GM12892 (cell line): ENCODE data around the gene PIAS1.
"Not testable (repeated sequence)": the region's sequence is repeated elsewhere in the genome, so short reads cannot be mapped to it uniquely, and the experiment has no call there.

Source experiments
- DNase-seq: peaks from one replicate; pipeline ENCODE4 v3.0.0; 2011; ENCODE audit not compliant: insufficient read length
- FAIRE-seq: peaks from 2 replicates; lab custom pipeline; 2011; peaks lifted over from hg19 to GRCh38; lab: Jason Lieb, UNC
- POLR2A ChIP-seq: IDR thresholded peaks from 2 replicates; pipeline ENCODE4 v1.6.1; 2011; ENCODE audit warnings: low read depth, low read length, control low read depth
- POLR2AphosphoS5 ChIP-seq: IDR thresholded peaks from 2 replicates; pipeline ENCODE4 v1.6.1; 2011; ENCODE audit warnings: low read depth, low read length, control low read depth
- TAF1 ChIP-seq: IDR thresholded peaks from 2 replicates; pipeline ENCODE4 v1.6.1; 2011; ENCODE audit warnings: low read depth, mild to moderate bottlenecking, control low read depth, low read length, borderline replicate concordance

Gene PIAS1

GRCh38 chr15:68145706-68146105, 91.6 kb downstream of the PIAS1 start:
- DNase-seq (no peak), FAIRE-seq (no peak)
- TF ChIP-seq TAF1 (no peak), POLR2AphosphoS5 (no peak), POLR2A (no peak)

- no peak for TF ChIP-seq POLR2A
- no peak for DNase-seq
- no peak for FAIRE-seq
Measured at GRCh38 chr15:68148039-68148438, 93.9 kb downstream of the PIAS1 start.

DNA sequence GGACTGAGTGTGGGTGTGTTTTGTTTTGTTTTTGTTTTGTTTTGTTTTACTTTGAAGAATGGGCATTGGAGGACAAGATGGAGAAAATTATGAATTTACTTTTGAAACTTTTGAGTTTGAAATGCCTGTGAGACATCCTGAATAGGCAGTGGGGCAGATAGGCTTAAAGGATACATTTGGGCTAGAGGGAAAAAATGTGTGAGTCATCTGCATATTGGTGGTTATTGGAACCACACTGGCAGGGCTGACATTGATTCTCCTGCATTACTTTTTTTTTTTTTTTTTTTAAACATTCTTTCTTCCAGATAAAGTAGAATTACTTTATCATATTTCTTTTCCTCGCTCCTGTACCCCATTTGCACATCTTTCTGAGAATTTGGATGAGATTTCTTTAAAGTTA, 94.9 kb downstream of the PIAS1 start:
- TF ChIP-seq POLR2AphosphoS5 = no peak
- no peak for DNase-seq

DNA sequence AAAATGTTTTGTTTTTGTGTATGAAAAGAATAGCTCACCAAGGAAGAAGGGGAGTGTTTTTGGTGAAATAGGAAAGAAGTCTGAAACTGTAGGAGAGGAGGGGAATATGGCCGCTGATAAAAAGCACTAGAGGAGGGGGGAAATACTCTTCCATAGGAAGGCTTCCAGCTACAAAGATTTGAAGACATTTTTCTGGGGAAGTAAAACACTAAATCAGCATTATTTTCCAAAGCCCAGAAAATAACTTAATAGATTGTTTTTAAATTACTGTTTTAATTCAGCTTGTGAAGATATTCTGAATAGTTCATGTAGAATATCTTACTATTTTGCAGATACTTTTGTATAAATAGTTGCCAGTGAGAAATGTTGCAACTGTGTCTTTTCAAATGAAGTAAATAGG, 96.1 kb downstream of the PIAS1 start:
- no peak for TF ChIP-seq POLR2A
- TF ChIP-seq POLR2AphosphoS5 = no peak
- no peak for TF ChIP-seq TAF1
- DNase-seq = no peak
- FAIRE-seq = no peak

More for the DNA sequence above, 94.9 kb downstream of the PIAS1 start:
- no peak for FAIRE-seq

DNA sequence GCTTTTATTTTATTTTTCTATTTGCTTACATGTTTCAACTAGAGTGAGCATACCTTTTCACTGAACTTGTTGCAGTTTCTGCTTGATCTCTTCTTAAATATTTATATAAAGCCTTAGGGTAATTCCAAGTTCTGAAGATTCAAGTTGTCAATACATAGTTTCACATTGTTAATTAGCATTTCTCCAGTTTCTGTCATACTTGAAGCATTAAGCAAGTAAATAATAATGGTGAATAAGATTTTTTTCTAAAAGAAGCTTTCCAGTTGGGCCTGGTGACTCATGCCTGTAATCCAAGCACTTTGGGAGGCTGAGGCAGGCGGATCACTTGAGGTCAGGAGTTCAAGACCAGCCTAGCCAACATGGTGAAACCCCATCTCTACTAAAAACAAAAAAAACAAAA, 97.2 kb downstream of the PIAS1 start:
- no peak for TF ChIP-seq POLR2AphosphoS5
- no peak for TF ChIP-seq POLR2A
- TF ChIP-seq TAF1 = no peak
- no peak for DNase-seq
- no peak for FAIRE-seq

DNA sequence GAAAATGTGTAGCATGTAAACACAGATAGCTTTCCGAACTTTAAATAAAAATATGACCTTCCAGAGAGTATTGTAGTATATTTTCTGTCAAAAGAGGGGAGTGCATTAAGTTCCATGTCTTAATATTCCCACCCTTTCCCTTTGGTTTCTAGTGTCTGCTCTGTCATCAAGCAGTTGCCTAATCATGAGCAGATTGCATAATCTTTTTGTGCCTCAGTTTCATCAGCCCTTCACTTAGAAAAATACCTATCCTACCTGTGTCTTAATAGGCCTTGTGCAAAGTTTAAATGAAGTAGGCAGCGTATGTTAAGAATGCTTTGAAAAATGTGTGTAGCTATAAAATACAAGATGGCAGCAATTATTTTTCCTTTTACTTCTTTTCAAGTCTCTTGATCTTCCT, 98.2 kb downstream of the PIAS1 start:
- DNase-seq (no peak), FAIRE-seq (no peak)
- TF ChIP-seq POLR2A (no peak), TAF1 (no peak), POLR2AphosphoS5 (no peak)

DNA sequence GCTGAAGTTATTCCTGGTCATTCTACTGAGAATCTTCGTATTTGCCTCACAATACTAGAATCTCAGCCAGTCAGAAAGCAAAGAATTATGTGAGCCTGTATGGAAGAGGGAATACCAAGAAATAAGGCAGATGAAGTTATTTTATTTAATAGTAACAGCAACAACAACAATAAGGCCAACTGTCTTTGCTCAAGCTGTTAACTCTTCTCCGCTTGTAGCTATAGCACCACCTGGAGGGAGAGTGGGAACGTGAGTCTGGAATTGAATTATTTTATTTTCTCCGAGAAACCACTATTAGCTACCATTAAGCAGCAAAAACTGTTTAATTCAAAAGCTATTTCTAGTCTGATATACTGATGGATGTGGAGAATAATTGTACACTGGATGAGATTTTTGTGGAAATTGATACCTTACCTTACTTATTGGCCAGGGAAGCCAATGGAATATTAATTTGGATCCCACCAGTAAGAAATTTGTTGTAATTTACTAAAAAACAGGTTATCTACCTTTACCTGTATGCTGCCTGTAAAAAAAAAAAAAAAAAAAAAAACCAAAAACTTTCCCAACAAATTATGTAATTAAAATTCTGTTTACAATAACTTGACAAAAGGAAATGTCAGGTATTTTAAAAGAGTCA, 100.9 kb downstream of the PIAS1 start:
- no peak for DNase-seq
- FAIRE-seq = peak; percentile 82

GRCh38 chr15:68157074-68157473, 103.0 kb downstream of the PIAS1 start:
- peak; percentile 9 for FAIRE-seq
- no peak for TF ChIP-seq POLR2AphosphoS5
- TF ChIP-seq POLR2A = no peak
- no peak for TF ChIP-seq TAF1
- DNase-seq = no peak

More for the DNA sequence above, 100.9 kb downstream of the PIAS1 start:
- TF ChIP-seq TAF1 = no peak
- no peak for TF ChIP-seq POLR2A
- no peak for TF ChIP-seq POLR2AphosphoS5

- no peak for TF ChIP-seq POLR2AphosphoS5
- TF ChIP-seq TAF1 = no peak
- TF ChIP-seq POLR2A = no peak
- DNase-seq = no peak
Measured at GRCh38 chr15:68158046-68158628, 104.0 kb downstream of the PIAS1 start.

GRCh38 chr15:68163191-68163590, 109.1 kb downstream of the PIAS1 start:
- FAIRE-seq (no peak), DNase-seq (no peak)
- TF ChIP-seq POLR2A (no peak), TAF1 (no peak), POLR2AphosphoS5 (no peak)

More at GRCh38 chr15:68158046-68158628, 104.0 kb downstream of the PIAS1 start:
- peak; percentile 14 for FAIRE-seq

- DNase-seq (no peak), FAIRE-seq (peak; percentile 66)
- no peak for TF ChIP-seq POLR2A
- no peak for TF ChIP-seq TAF1
- no peak for TF ChIP-seq POLR2AphosphoS5
Measured at GRCh38 chr15:68166847-68167246, 112.7 kb downstream of the PIAS1 start.

DNA sequence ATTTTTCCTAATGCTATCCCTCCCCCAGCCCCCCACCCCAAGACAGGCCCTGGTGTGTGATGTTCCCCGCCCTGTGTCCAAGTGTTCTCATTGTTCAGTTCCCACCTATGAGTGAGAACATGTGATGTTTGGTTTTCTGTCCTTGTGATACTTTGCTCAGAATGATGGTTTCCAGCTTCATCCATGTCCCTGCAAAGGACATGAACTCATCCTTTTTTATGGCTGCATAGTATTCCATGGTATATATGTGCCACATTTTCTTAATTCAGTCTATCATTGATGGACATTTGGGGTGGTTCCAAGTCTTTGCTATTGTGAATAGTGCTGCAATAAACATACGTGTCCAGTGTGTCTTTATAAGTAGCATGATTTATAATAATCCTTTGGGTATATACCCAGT, 117.9 kb downstream of the PIAS1 start:
- not testable (repeated sequence) for FAIRE-seq, DNase-seq

DNA sequence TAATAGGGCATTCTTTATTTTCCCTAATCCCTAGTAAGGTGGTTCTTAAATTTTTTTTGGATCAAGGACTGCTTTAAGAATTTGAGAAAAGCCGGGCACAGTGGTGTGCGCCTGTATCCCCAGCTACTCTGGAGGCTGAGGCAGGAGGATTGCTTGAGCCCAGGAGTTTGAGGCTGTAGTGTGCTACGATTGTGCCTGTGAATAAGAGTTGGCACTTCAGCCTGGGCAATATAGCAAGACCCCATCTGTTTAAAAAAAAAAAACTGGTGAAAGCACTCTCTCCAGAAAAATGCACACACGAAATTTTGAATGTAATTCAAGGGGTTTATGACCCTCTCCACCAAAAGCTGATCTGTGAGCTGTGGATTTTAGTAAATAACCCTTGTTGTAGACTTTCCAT, 119.0 kb downstream of the PIAS1 start:
- TF ChIP-seq POLR2AphosphoS5 = no peak
- no peak for TF ChIP-seq TAF1
- TF ChIP-seq POLR2A = no peak
- DNase-seq = no peak
- FAIRE-seq = no peak
